Osteocyte (in vitro differentiated cells): ENCODE results near the gene PAGE3. TPM values are rescaled to one million over a fixed set of nuclear protein-coding genes. Genes with fewer than 3 reads are reported as not detected.

ENCODE experiments used
- DNase-seq: peaks from one replicate; pipeline ENCODE4 v3.0.0; 2021; ENCODE audit warnings: mixed read lengths; ENCODE audit not compliant: unreplicated experiment; ENCODE audit errors: extremely low spot score
- H3K27ac Mint-ChIP-seq: one replicate; pipeline ENCODE4 v1.8.0; 2021; ENCODE audit warnings: mild to moderate bottlenecking, mixed read lengths; ENCODE audit not compliant: unreplicated experiment
- H3K27me3 Mint-ChIP-seq: one replicate; pipeline ENCODE4 v1.8.0; 2021; ENCODE audit warnings: mixed read lengths; ENCODE audit not compliant: unreplicated experiment
- H3K36me3 Mint-ChIP-seq: one replicate; pipeline ENCODE4 v1.8.0; 2021; ENCODE audit warnings: mixed read lengths; ENCODE audit not compliant: unreplicated experiment
- H3K4me1 Mint-ChIP-seq: one replicate; pipeline ENCODE4 v1.8.0; 2021; ENCODE audit warnings: mixed read lengths; ENCODE audit not compliant: unreplicated experiment
- H3K4me3 Mint-ChIP-seq: one replicate; pipeline ENCODE4 v1.8.0; 2021; ENCODE audit warnings: mild to moderate bottlenecking, moderate library complexity, mixed read lengths; ENCODE audit not compliant: unreplicated experiment
- H3K9me3 Mint-ChIP-seq: one replicate; pipeline ENCODE4 v1.8.0; 2021; ENCODE audit warnings: mixed read lengths; ENCODE audit not compliant: unreplicated experiment
- CTCF ChIP-seq: fragments of 200-600 bp; sonication (generic); IDR thresholded peaks from 2 replicates; pipeline ENCODE4 v1.5.0; 2021; ENCODE audit warnings: antibody characterized with exemption, mild to moderate bottlenecking, moderate library complexity
- total RNA-seq: library from RNA; stranded (reverse); gene quantifications from 2 replicates; pipeline ENCODE4 v1.2.1, GENCODE V29; 2021

Gene PAGE3
- total RNA-seq, 1 donor from 2014 or later: not detected

GRCh38 chrX:55253528-55253927 is 11.2 kb downstream of the PAGE3 start:
- Mint-ChIP-seq H3K4me3 (no peak overlapping the region), H3K27ac (no peak overlapping the region), H3K27me3 (no peaks in the 10 kb centered on the region), H3K9me3 (peaks cover 20% of the 10 kb centered on the region), H3K4me1 (no peaks in the 10 kb centered on the region), H3K36me3 (no peaks in the 10 kb centered on the region)
- TF ChIP-seq CTCF: no peak
- DNase-seq: no peak

GRCh38 chrX:55240788-55241340 is 23.9 kb downstream of the PAGE3 start:
- H3K9me3 Mint-ChIP-seq: peaks cover 49% of the 10 kb centered on the region
- no peak for TF ChIP-seq CTCF

GRCh38 chrX:55220119-55220794 is 44.5 kb downstream of the PAGE3 start, which contains the start of gene PAGE5:
Gene PAGE5, plus strand, starts transcription at chrX:55220346. Its CDS starts 1,037 bp downstream, at chrX:55221383.
- no peak for TF ChIP-seq CTCF
- no peaks in the 10 kb centered on the region for H3K4me1 Mint-ChIP-seq
- peaks cover 15% of the 10 kb centered on the region for H3K9me3 Mint-ChIP-seq
- no peaks in the 10 kb centered on the region for H3K36me3 Mint-ChIP-seq
- H3K27me3 Mint-ChIP-seq: no peaks in the 10 kb centered on the region
- no peak for DNase-seq
- no peak within 1 kb of the TSS for H3K4me3 Mint-ChIP-seq
- H3K27ac Mint-ChIP-seq: no peak within 1 kb of the TSS

More at GRCh38 chrX:55240788-55241340, 23.9 kb downstream of the PAGE3 start:
- no peak overlapping the region for H3K27ac Mint-ChIP-seq
- H3K4me1 Mint-ChIP-seq: no peaks in the 10 kb centered on the region
- no peak overlapping the region for H3K4me3 Mint-ChIP-seq
- no peaks in the 10 kb centered on the region for H3K27me3 Mint-ChIP-seq
- no peaks in the 10 kb centered on the region for H3K36me3 Mint-ChIP-seq
- no peak for DNase-seq

GRCh38 chrX:55213381-55213780 is 51.3 kb downstream of the PAGE3 start:
- H3K4me3 Mint-ChIP-seq: no peak overlapping the region
- TF ChIP-seq CTCF: no peak
- H3K4me1 Mint-ChIP-seq: no peaks in the 10 kb centered on the region
- no peak overlapping the region for H3K27ac Mint-ChIP-seq
- H3K27me3 Mint-ChIP-seq: no peaks in the 10 kb centered on the region
- H3K9me3 Mint-ChIP-seq: peaks cover 14% of the 10 kb centered on the region
- no peak for DNase-seq
- H3K36me3 Mint-ChIP-seq: no peaks in the 10 kb centered on the region

GRCh38 chrX:55210931-55211677 is 53.6 kb downstream of the PAGE3 start:
- Mint-ChIP-seq H3K27me3 (no peaks in the 10 kb centered on the region), H3K27ac (no peak overlapping the region), H3K9me3 (peaks cover 13% of the 10 kb centered on the region), H3K4me1 (no peaks in the 10 kb centered on the region), H3K36me3 (no peaks in the 10 kb centered on the region), H3K4me3 (no peak overlapping the region)
- DNase-seq: no peak
- TF ChIP-seq CTCF: no peak
